Embryonic facial prominence (tissue), 1 donor: ENCODE measurements around the gene PRIMPOL.
A peak's percentile ranks its signal among the peaks of the same experiment; 100 is the strongest.
"Not testable (repeated sequence)": the region's sequence is repeated elsewhere in the genome, so short reads cannot be mapped to it uniquely, and the experiment has no call there.

ENCODE experiments used
- DNase-seq: peaks from one replicate; pipeline ENCODE4 v3.0.0-alpha.2; 2016; ENCODE audit errors: extremely low spot score

Gene PRIMPOL, protein sequence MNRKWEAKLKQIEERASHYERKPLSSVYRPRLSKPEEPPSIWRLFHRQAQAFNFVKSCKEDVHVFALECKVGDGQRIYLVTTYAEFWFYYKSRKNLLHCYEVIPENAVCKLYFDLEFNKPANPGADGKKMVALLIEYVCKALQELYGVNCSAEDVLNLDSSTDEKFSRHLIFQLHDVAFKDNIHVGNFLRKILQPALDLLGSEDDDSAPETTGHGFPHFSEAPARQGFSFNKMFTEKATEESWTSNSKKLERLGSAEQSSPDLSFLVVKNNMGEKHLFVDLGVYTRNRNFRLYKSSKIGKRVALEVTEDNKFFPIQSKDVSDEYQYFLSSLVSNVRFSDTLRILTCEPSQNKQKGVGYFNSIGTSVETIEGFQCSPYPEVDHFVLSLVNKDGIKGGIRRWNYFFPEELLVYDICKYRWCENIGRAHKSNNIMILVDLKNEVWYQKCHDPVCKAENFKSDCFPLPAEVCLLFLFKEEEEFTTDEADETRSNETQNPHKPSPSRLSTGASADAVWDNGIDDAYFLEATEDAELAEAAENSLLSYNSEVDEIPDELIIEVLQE

DNA sequence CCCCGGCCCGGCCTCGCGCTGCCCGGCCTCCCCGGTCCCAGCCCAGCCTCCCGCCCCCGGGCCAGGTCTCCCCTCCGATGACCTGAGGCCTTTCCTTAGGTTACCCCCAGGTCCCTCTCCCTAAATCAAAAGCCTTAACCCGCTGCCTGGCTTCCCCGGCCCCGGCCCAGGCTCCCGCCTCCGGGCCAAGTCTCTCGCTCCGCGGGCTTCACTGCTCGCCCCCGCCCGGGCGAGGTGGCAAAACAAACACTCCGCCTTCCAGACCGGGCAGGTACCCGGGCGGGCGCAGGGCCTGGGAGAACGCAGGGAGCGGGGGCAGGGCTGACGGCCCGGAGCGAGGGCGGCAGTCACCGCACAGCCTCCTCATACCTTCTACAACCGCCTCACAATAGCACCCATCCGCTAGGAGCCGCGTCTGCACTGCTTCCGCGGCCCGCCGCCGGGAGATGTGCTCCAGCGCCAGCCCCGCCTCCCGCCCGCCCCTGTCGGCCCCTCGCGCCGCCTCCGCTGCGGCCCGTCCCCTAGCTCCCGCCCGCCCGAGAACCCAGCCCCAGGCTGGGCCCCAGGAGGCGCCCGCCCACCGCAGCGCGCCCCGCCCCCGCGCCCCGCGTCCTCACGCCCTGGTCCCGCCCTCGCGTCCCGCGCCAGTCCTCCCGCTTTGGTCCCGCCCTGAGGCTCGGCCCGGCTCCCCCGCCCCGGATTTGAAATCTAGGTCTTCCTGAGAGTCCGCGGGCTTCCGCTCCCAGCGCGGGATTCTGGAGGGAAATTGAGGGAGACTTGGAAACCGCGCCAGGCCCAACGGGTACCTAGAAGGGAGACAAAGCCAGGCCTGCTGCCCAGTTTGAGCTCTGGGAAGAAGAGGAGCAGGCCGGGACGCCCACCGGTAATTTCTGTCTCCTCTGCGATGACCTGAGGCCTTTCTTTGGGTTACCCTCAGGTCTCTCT is at the start of gene PRIMPOL, which contains the start of gene CASP3:
Gene PRIMPOL (plus strand): TSS at position 713 of the 945 bp plus-strand sequence. CDS start 7,403 bp downstream, outside the sequence.
Gene CASP3 (minus strand): TSS at position 422 of the 945 bp plus-strand sequence. CDS start 10,994 bp downstream, outside the sequence.
- DNase-seq, result peak; percentile 82

DNA sequence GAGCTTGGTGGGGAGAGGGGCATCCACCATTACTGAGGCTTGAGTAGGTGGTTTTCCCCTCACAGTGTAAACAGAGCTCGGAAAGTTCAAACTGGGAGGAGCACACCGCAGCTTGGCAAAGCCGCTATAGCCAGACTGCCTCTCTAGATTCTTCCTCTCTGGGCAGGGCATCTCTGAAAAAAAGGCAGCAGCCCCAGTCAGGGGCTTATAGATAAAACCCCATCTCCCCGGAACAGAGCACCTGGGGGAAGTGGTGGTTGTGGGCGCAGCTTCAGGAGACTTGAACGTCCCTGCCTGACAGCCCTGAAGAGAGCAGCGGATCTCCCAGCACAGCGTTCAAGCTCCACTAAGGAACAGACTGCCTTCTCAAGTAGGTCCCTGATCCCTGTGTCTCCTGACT is 48.6 kb upstream of the PRIMPOL start:
- DNase-seq, result not testable (repeated sequence)

DNA sequence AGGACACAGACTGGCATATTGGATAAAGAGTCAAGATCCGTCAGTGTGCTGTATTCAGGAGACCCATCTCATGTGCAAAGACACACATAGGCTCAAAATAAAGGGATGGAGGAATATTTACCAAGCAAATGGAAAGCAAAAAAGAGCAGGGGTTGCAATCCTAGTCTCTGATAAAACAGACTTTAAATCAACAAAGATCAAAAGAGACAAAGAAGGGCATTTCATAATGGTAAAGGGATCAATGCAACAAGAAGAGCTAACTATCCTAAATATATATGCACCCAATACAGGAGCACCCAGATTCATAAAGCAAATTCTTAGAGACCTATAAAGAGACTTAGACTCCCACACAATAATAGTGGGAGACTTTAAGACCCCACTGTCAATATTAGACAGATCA is 46.7 kb upstream of the PRIMPOL start:
- not testable (repeated sequence) for DNase-seq

DNA sequence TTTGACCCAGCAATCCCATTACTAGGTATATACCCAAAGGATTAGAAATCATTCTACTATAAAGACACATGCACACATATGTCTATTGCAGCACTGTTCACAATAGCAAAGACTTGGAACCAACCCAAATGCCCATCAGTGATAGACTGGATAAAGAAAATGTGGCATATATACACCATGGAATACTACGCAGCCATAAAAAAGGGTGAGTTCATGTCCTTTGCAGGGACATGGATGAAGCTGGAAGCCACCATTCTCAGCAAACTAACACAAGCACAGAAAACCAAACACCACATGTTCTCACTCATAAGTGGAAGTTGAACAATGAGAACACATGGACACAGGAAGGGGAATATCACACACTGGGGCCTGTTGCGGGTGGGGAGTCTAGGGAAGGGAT is 42.1 kb upstream of the PRIMPOL start:
- not testable (repeated sequence) for DNase-seq

DNA sequence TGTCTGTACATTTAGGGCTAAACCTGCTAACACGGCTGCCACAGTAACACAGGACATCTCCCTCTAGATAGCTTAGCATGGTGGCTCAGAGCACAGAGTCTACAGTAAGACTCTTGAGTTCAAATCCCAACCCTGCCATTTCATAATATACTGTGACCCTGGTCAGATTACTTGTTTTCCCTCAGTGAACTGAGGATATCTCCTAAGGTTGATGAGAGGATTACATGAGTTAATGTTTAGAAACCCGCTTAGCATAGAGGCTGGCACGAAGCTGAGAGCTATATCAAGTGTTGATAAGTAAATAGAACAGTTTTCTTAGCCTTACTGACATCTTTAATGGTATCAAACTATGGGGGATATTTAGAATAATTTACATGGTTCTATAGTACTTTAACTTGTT is 37.5 kb upstream of the PRIMPOL start:
- DNase-seq, result no peak

DNA sequence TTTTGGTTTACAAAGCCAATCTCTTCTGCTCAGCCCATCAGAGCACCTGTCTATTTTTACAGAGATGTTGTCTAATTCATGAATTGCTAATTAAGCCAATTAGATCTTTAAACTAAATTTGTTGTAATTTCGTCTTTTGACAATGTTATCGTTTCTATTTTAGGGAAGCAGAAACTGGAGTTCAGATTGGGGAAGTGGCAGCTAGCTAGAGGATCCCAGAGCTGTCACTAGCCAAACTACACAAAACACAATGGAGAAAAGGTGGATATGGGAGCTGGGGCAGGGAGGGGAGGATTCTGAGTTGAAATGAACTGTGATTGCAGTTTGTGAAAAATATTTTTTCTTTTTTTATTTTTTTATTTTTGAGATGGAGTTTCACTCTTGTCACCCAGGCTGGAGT is 36.1 kb upstream of the PRIMPOL start:
- no peak for DNase-seq

DNA sequence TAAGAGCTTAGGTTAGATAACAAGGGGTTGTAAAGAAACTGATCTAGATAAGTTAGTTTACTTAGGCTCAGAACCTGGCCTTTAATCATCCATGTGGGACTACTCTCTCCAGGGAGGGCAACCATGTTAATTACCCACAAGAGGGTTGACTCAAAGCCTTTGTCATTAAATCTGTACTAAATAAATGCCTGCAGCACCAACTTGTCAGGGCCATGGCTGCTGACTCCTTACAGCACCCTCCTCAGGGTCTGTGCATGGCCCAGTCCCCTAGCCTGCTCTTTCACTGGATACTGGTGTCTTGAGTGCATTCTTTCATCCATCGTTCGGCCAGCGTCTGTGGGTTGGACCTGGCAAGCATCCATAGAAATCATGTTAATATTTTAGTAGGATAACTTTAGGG is 35.0 kb upstream of the PRIMPOL start:
- no peak for DNase-seq

DNA sequence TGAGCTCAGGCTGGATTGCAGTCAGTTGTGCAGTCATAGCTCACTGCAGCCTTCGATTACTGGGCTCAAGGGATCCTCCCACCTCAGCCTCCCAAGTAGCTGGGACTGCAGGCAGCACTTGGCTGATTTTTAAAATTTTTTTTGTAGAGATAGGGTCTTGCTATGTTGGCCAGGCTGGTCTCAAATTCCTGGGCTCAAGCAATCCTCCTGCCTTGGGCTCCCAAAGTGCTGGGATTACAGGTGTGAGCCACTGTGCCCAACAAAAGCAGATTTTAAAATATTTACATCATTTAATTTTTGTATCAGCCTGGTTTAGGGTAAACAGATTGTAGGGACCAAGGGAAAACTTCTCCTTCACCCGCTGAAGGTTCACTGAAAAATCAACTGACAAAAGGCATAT is 33.4 kb upstream of the PRIMPOL start:
- DNase-seq, result not testable (repeated sequence)

DNA sequence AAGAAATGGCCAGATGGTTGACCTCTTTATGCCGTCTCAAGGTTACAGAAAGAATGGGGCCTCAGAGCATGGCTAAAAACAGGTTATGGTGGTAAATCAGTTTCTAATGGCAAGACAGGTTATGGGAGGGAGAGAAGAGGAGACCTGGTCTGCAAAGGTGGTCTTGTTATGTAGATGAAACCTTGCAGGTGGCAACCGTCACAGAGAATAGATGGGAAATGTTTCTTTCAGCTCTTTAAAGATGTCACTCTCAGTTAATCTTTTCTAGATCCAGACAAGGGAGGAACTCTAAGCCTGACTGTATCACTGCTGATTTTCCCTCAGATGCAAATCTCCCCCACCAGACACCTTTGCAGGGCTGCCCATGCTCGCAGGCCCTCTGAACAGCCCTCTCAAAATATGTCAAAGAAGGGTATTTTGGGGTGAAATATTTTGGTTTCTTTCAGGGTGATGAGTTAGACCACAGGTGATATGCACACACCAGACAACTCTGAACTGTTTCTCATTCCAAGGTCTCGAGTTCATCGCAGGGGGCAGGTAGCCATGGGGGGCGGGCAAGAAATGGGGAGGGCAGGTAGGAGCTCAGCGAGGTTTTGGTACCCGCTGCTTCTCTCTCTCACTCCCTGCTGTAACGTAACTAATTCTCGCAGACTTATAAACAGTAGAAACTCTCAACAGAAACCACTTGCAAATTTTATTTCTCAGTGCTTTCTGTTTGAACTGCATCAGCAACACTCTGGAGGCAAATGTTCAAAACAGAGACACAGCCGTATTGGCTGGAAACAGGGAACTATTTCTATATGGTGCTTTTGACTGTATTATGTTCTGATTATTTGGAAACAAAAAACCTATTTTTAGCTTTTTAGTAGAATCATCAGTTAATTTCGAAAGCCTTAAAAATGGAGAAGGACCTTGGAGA is 32.6 kb upstream of the PRIMPOL start:
- DNase-seq, result no peak

DNA sequence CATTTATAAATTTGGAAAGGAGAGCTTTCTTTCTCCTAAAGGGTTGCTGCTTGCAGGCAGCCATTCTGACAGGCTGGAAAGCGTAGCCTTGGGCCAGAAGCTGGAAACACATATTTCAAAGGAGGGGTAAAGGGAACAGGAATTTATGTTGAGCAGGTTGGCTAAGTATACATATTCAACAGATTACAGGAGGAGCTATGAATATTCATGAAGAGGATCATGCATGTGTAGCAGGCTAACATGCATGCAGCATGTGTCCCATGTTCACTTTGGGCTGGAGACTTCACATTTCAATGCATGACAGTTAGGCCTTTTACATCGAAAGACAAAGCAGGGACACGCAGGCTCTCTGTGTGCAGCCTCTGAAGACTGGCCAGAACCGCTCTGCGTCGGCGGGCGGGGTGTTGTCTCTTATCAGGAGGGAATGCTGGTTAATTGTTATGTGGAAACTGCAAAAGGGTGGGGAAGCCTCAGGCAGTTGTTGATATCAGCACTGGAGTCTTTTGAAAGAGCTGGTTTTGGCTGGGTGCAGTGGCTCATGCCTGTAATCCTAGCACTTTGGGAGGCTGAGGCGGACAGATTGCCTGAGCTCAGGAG is 31.8 kb upstream of the PRIMPOL start:
- no peak for DNase-seq

DNA sequence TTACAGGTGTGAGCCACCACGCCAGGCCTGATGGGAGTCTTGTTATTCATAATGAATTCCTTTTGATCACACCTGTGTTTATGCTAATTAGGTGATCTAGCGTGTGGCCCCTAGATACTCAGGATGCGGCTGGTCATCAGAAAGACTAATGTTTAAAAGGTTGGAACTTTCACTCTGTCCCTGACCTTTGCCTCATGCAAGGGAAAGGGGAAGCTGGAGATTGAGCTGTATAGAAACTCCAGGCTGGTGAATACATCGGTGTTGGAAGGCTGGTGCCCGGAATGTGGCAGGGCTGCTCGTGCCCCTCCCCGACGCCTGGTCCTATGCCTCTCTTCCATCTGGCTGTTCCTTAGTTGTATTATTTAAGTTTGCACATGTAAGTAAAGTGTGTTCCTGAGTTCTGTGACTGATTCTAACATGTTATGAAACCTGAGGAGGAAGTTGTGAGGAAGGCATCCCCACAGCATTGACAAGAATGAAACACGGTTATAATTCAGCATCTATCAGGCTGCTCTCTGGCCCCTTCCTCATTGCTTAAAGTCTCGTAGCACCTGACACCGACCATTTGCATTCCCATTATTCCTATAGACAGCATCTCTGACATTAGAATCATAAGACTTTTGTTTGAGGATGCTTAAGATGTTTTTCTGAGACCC is 29.2 kb upstream of the PRIMPOL start:
- no peak for DNase-seq

DNA sequence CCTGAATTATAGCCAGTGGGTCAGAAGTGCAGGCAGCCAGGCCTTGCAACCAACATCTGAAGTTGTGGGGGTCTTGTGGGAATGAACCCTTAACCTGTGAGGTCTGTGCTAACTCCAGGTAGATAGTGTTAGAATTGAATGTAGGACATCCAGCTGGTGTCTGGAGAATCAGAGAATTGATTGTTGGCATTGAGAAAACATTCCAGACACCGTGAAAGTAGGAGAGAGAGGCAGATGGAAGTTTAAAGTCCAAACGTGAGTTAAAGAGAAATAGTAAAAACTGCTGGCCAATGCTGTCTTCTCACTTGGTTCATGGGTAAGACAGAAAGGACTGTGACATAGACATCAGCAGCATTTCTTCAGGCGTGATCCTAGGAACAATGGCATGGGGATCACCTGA is 28.0 kb upstream of the PRIMPOL start:
- DNase-seq, result no peak

DNA sequence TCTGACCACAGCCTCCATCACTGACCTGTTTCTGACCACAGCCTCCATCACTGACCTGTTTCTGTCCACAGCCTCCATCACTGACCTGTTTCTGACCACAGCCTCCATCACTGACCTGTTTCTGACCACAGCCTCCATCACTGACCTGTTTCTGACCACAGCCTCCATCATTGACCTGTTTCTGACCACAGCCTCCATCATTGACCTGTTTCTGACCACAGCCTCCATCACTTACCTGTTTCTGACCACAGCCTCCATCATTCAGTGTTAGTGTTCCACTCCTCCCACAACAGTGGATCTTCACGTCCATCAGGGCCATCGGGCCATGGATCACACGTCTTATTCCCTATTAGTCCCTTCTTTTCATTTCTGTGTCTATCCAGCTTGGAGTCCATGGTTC is 25.0 kb upstream of the PRIMPOL start:
- DNase-seq, result not testable (repeated sequence)

DNA sequence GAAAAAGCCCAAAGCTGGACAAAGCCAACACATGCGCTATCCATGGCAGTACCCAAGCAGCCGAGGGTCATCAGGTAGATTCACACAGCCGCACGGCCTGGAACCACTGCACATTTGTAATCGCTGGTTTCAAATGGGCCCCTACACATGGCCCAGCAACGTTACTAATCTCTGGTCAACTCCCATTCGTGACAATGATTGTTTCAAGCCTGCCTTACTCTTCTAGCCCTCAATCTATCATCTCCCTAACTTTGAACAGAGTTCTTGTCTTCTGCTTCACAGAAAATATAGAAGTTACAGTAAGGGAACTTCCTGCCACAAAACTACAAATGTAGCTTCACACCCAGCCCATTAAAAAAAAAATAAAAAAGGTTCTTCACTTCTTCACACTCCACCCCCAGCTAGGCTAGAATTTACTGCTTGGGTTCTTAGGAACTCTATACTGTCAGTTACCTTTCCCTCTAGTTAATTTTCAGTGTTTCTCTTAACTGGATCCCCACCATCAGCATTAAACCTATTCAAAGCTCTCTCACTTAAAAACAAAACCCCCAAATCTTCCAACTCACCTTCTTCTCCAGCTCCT is 24.5 kb upstream of the PRIMPOL start:
- no peak for DNase-seq

DNA sequence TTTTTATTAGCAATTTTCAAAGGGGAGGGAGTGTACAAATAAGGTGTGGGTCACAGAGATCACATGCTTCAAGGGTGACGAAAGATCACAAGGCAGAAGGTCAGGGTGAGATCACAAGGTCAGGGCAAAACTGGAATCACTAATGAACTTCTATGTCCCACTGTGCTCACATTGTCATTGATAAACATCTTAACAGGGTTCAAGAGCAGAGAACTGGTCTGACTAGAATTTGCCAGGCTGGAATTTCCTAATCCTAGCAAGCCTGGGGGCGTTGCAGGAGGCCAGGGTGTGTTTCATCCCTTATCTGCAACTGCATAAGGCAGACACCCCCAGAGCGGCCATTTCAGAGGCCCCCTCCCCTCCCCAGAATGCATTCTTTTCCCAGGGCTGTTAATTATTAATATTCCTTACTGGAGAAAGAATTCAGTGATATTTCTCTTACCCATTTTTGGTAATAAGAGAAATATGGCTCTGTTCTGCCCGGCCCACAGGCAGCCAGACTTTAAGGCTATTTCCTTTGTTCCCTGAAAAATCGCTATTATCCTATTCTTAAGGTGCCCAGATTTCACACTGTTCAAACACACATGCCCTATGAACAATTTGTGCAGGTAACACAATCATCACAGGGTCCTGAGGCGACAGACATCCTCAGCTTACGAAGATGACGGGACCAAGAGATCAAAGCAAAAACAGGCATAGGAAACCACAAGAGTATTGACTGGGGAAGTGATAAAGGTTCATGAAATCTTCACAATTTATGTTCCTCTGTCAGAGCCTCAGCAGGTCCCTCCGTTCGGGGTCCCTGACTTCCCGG is 23.5 kb upstream of the PRIMPOL start:
- not testable (repeated sequence) for DNase-seq

DNA sequence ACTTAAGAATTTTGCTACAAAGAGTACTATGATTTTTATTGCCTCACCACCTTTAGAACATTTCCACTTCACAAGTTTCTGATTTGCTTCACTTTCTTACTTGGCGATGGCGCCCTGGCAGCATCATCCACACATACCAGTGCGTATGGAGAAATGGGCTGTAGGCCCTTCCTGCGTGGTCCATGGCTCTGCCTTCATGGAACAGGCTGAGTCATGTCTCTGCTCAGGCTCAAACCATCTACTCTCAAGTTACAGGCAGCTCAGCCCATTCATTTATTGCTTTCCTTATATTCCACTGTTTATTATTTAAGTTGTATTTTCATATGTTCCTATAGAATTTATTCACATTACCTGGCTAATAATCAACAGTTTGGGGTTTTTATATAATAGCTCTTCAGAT is 21.4 kb upstream of the PRIMPOL start:
- no peak for DNase-seq

DNA sequence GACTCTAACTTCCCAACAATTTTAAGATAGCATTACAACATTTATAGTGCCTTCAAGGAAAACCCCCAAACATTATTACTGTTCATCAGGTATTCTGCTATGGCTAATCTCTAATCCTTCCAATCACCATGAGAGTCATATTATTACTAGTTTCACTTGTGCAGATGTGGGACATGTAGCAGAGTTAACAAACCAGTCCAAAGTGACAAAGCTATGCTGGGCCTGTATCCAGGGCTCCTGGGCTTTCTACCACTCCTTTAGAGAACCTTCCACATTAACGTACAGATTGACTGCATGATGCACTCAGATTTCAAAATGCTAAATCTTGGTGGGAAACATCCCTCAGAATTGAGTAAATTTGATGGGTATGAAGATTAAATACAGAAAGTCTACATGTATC is 16.7 kb upstream of the PRIMPOL start:
- DNase-seq, result no peak

DNA sequence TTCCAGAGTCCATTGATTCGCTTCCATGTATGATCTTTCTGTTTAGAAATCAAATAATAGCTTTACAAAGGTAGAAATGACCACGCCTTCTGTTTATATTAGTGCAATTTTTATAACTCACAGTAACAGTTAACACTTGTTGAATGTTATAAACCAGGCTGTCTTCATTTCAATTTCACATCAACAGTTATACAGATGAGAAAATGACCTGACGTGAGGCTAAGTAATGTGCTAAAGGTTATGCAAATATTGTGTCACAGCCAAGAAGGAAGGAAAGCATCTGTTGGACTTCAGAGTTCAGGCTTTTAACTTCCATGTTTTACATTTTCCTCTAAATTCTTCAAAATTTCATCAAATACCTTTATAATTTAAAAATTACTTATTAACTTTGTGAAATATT is 14.2 kb upstream of the PRIMPOL start:
- no peak for DNase-seq

DNA sequence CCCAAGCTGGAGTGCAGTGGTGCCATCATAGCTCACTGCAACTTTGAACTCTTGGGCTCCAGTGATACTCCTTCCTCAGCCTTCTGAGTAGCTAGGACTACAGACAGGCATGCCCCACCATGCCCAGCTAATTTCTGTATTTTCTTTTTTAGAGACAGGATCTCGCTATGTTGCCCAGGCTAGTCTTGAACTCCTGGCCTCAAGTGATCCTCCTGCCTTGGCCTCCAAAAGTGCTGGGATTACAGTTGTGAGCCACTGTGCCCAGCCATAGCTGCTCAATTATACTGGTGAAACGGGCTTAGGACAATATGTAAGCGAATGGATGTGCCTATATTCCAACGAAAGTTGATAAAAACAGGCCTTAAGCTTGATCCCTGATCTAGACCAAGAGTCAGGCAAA is 13.4 kb upstream of the PRIMPOL start:
- no peak for DNase-seq
